Measurements from ENCODE around the gene SNX21. TPM values are rescaled to one million over a fixed set of nuclear protein-coding genes. Genes with fewer than 3 reads are reported as not detected.

The SNX21 gene
- total and polyA plus RNA-seq, 4 donors, result 3.8 to 10.6 (median 4.8) TPM

- TF ChIP-seq ZBTB33 (IDR thresholded peaks at IDR 0.05) (no peak), FOXA2 (IDR thresholded peaks at IDR 0.05) (no peak), GABPA (IDR thresholded peaks at IDR 0.05 in 1 of 2, conservative IDR thresholded peaks at IDR 0.05 in 1 of 2) (no peak)
Measured at GRCh38 chr20:45851501-45851900, 17.9 kb downstream of the SNX21 start (continued).

GRCh38 chr20:45852326-45852725 is 18.7 kb downstream of the SNX21 start:
- Histone ChIP-seq H3K4me1 (ENCODE audit: control insufficient read depth in 4 of 4, insufficient read depth in 4 of 4, low read length in 3 of 4) (peaks cover 8 to 22% (median 14%) of the 10 kb centered on the region in 4 donors), H3K9me3 (ENCODE audit: control insufficient read depth in 4 of 4, low read length in 3 of 4) (no peaks in the 10 kb centered on the region), H3K27ac (ENCODE audit: low read depth in 1 of 2, low read length in 2 of 2) (no peak overlapping the region), H3K36me3 (ENCODE audit: control insufficient read depth in 4 of 4, insufficient read depth in 3 of 4, low read depth in 1 of 4, low read length in 3 of 4) (peaks cover 3 to 17% (median 10%) of the 10 kb centered on the region in 4 donors), H3K9ac (ENCODE audit: low read depth in 1 of 2, low read length in 2 of 2) (no peak overlapping the region), H3K4me3 (ENCODE audit: low read depth in 1 of 3, low read length in 3 of 3) (no peak overlapping the region), H3K27me3 (ENCODE audit: control insufficient read depth in 4 of 4, insufficient read depth in 4 of 4, low read length in 3 of 4) (no peaks in the 10 kb centered on the region)
- 98% methylated on average over 6 of the region's 6 CpGs for WGBS
- no peak for DNase-seq (ENCODE audit: low spot score)
- no peak for TF ChIP-seq MAX (IDR thresholded peaks at IDR 0.05)
- no peak for TF ChIP-seq EGR1 (IDR thresholded peaks at IDR 0.05; ENCODE audit: low read depth in 2 of 2)
- no peak for TF ChIP-seq RXRA (IDR thresholded peaks at IDR 0.05)
- no peak for TF ChIP-seq CTCF (IDR thresholded peaks at IDR 0.05; ENCODE audit: low read depth, low read length, missing input control)
- no peak for TF ChIP-seq ATF3 (IDR thresholded peaks at IDR 0.05)
- TF ChIP-seq FOXA1 (IDR thresholded peaks at IDR 0.05), result no peak
- no peak for TF ChIP-seq FOXA2 (IDR thresholded peaks at IDR 0.05)
- TF ChIP-seq YY1 (IDR thresholded peaks at IDR 0.05), result no peak

GRCh38 chr20:45853484-45853883 is 19.9 kb downstream of the SNX21 start:
- Histone ChIP-seq H3K4me3 (ENCODE audit: low read depth in 1 of 3, low read length in 3 of 3) (no peak overlapping the region), H3K9me3 (ENCODE audit: control insufficient read depth in 4 of 4, low read length in 3 of 4) (no peaks in the 10 kb centered on the region), H3K4me1 (ENCODE audit: control insufficient read depth in 4 of 4, insufficient read depth in 4 of 4, low read length in 3 of 4) (peaks cover 12 to 28% (median 22%) of the 10 kb centered on the region in 4 donors), H3K9ac (ENCODE audit: low read depth in 1 of 2, low read length in 2 of 2) (no peak overlapping the region), H3K27ac (ENCODE audit: low read depth in 1 of 2, low read length in 2 of 2) (no peak overlapping the region), H3K27me3 (ENCODE audit: control insufficient read depth in 4 of 4, insufficient read depth in 4 of 4, low read length in 3 of 4) (no peaks in the 10 kb centered on the region), H3K36me3 (ENCODE audit: control insufficient read depth in 4 of 4, insufficient read depth in 3 of 4, low read depth in 1 of 4, low read length in 3 of 4) (peaks cover 3 to 11% (median 7%) of the 10 kb centered on the region in 4 donors)
- no peak for DNase-seq (ENCODE audit: low spot score)
- WGBS, result 94% methylated on average over 2 of the region's 2 CpGs
- TF ChIP-seq TAF1 (conservative IDR thresholded peaks at IDR 0.05) (no peak), MAX (IDR thresholded peaks at IDR 0.05) (no peak), HNF4G (IDR thresholded peaks at IDR 0.05) (no peak), YY1 (IDR thresholded peaks at IDR 0.05) (no peak), FOXA2 (IDR thresholded peaks at IDR 0.05) (no peak), NR2F2 (IDR thresholded peaks at IDR 0.05) (no peak), ZBTB33 (IDR thresholded peaks at IDR 0.05) (no peak), RAD21 (IDR thresholded peaks at IDR 0.05) (no peak), GABPA (IDR thresholded peaks at IDR 0.05 in 1 of 2, conservative IDR thresholded peaks at IDR 0.05 in 1 of 2) (no peak), REST (IDR thresholded peaks at IDR 0.05) (no peak), HNF4A (conservative IDR thresholded peaks at IDR 0.05) (no peak), ATF3 (IDR thresholded peaks at IDR 0.05) (no peak), CTCF (IDR thresholded peaks at IDR 0.05; ENCODE audit: low read depth, low read length, missing input control) (no peak), FOXA1 (IDR thresholded peaks at IDR 0.05) (no peak), EGR1 (IDR thresholded peaks at IDR 0.05; ENCODE audit: low read depth in 2 of 2) (no peak)
